ENCODE measurements around the gene PLA2R1.

The PLA2R1 gene

GRCh38 chr2:159933727-159934049, 128.7 kb downstream of the PLA2R1 start:
- DNase-seq (ENCODE audit: low read depth): no peak

- no peak for DNase-seq (ENCODE audit: low read depth)
Observed at GRCh38 chr2:159933040-159933726, 129.2 kb downstream of the PLA2R1 start.

GRCh38 chr2:159926695-159927094, 135.7 kb downstream of the PLA2R1 start:
- no peak for DNase-seq (ENCODE audit: low read depth)

- DNase-seq (ENCODE audit: low read depth): no peak
Observed at GRCh38 chr2:159925975-159926374, 136.4 kb downstream of the PLA2R1 start.

GRCh38 chr2:159922563-159922962, 139.9 kb downstream of the PLA2R1 start:
- no peak for DNase-seq (ENCODE audit: low read depth)

- peak; percentile 55 for DNase-seq (ENCODE audit: low read depth)
Observed at GRCh38 chr2:159921752-159922404, 140.5 kb downstream of the PLA2R1 start.

GRCh38 chr2:159916511-159916910, 145.9 kb downstream of the PLA2R1 start:
- no peak for DNase-seq (ENCODE audit: low read depth)

- DNase-seq (ENCODE audit: low read depth): no peak
Observed at GRCh38 chr2:159913900-159914299, 148.5 kb downstream of the PLA2R1 start.

- DNase-seq (ENCODE audit: low read depth): no peak
Observed at GRCh38 chr2:159912580-159912979, 149.8 kb downstream of the PLA2R1 start.

- no peak for DNase-seq (ENCODE audit: low read depth)
Observed at GRCh38 chr2:159910951-159911350, 151.5 kb downstream of the PLA2R1 start.

- no peak for DNase-seq (ENCODE audit: low read depth)
Observed at GRCh38 chr2:159908623-159909022, 153.8 kb downstream of the PLA2R1 start.

GRCh38 chr2:159907909-159908308, 154.5 kb downstream of the PLA2R1 start:
- no peak for DNase-seq (ENCODE audit: low read depth)

- DNase-seq (ENCODE audit: low read depth): no peak
Observed at GRCh38 chr2:159905926-159906714, 156.3 kb downstream of the PLA2R1 start.

GRCh38 chr2:159904959-159905305, 157.5 kb downstream of the PLA2R1 start:
- no peak for DNase-seq (ENCODE audit: low read depth)

GRCh38 chr2:159904127-159904958, 158.1 kb downstream of the PLA2R1 start, which contains the start of gene LY75:
Gene LY75 (minus strand): TSS chr2:159904756.
- DNase-seq (ENCODE audit: low read depth): peak; percentile 76

- DNase-seq (ENCODE audit: low read depth): peak; percentile 31
Observed at GRCh38 chr2:159903443-159904126, 158.8 kb downstream of the PLA2R1 start.

GRCh38 chr2:159902722-159903121, 159.7 kb downstream of the PLA2R1 start:
- DNase-seq (ENCODE audit: low read depth): no peak

GRCh38 chr2:159900343-159900742, 162.1 kb downstream of the PLA2R1 start:
- DNase-seq (ENCODE audit: low read depth): no peak

GRCh38 chr2:159898441-159898840, 164.0 kb downstream of the PLA2R1 start:
- no peak for DNase-seq (ENCODE audit: low read depth)

GRCh38 chr2:159897720-159898119, 164.7 kb downstream of the PLA2R1 start:
- DNase-seq (ENCODE audit: low read depth): no peak

- no peak for DNase-seq (ENCODE audit: low read depth)
Observed at GRCh38 chr2:159897081-159897480, 165.3 kb downstream of the PLA2R1 start.

All from activated T-helper 9 cell treated with anti-CD3 and anti-CD28 coated beads, Interleukin-2, amount 50 U/mL, for 16 hours (primary cell).